HepG2 (cell line): ENCODE results near the gene BRPF1. TPM values are rescaled to one million over a fixed set of nuclear protein-coding genes. Genes with fewer than 3 reads are reported as not detected.

Experiments
- ATAC-seq: fragments of 200-7000 bp; cut with Tn5 transposase; 3 replicates; pipeline ENCODE4 v1.9.1; 2020; ENCODE audit warnings: mild to moderate bottlenecking, moderate library complexity
- BruUV-seq: library from RNA; stranded (reverse); fragments of 400-500 nt; replicated peaks from 2 replicates; lab custom pipeline; 2021; lab: Mats Ljungman, UMichigan
- CTCF ChIA-PET: fragments of 300-600 bp; formaldehyde crosslinking; extraction: SDS; loops from one replicate; lab custom pipeline; 2021; ENCODE audit warnings: low total read pairs, inconsistent platforms, low intra/inter-chr PET ratio; lab: Yijun Ruan, JAX
- POLR2A ChIA-PET: fragments of 350-600 bp; sonication (Branson Sonifier 250); formaldehyde crosslinking; loops from one replicate; lab custom pipeline; 2020; ENCODE audit warnings: antibody characterized with exemption, inconsistent platforms; lab: Yijun Ruan, JAX
- DNase-seq: peaks from one replicate; pipeline ENCODE4 v3.0.0-alpha.2; 2015; ENCODE audit warnings: low spot score
- FAIRE-seq: peaks from 3 replicates; lab custom pipeline; 2011; peaks lifted over from hg19 to GRCh38; lab: Jason Lieb, UNC
- H2AFZ ChIP-seq: one replicate; pipeline ENCODE4 v1.6.1; 2011; ENCODE audit warnings: low read length, inconsistent platforms
- H3K27ac ChIP-seq: fragments of 300-600 bp; 3 replicates; pipeline ENCODE4 v1.8.0; 2011; ENCODE audit warnings: mixed run types, mild to moderate bottlenecking, mixed read lengths, low read length, inconsistent platforms; ENCODE audit not compliant: insufficient read depth; ENCODE audit errors: extremely low read length
- H3K27me3 ChIP-seq, 2 experiments: fragments of 200-600 bp in 1 of 2; 2 replicates in 1 of 2; 3 replicates in 1 of 2; pipeline versions ENCODE4 v1.6.0 to v1.8.0; 2011; ENCODE audit warnings: low read length in 2 of 2, mild to moderate bottlenecking in 2 of 2, moderate library complexity in 2 of 2, inconsistent platforms in 1 of 2; ENCODE audit not compliant: insufficient read depth in 2 of 2, control insufficient read depth in 1 of 2
- H3K36me3 ChIP-seq, 2 experiments: fragments of 200-600 bp in 1 of 2; replicated peaks in 1 of 2; 2 replicates in 1 of 2; 3 replicates in 1 of 2; pipeline versions ENCODE4 v1.5.1 to v1.8.0; 2011; ENCODE audit warnings: low read length in 2 of 2, inconsistent platforms in 1 of 2; ENCODE audit not compliant: insufficient read depth in 2 of 2, control insufficient read depth in 1 of 2
- H3K4me1 ChIP-seq: 2 replicates; pipeline ENCODE4 v1.5.1; 2012; ENCODE audit warnings: low read length, inconsistent platforms; ENCODE audit not compliant: insufficient read depth
- H3K4me2 ChIP-seq: 2 replicates; pipeline ENCODE4 v1.6.0; 2011; ENCODE audit warnings: low read depth, low read length, inconsistent platforms
- H3K4me3 ChIP-seq, 3 experiments: fragments of 200-600 bp in 1 of 3; sonication (generic), shearing (Covaris generic) in 1 of 3; replicated peaks in 1 of 3; 2 replicates each; pipeline ENCODE4 v1.5.1; 2011 to 2016; ENCODE audit warnings: low read length in 3 of 3, inconsistent platforms in 2 of 3, low read depth in 2 of 3, mild to moderate bottlenecking in 2 of 3, control low read depth in 1 of 3, mixed read lengths in 1 of 3; ENCODE audit not compliant: insufficient read depth in 1 of 3
- H3K79me2 ChIP-seq: one replicate; pipeline ENCODE4 v1.6.1; 2011; ENCODE audit warnings: low read length, inconsistent platforms; ENCODE audit not compliant: insufficient read depth
- H3K9ac ChIP-seq: 2 replicates; pipeline ENCODE4 v1.6.0; 2011; ENCODE audit warnings: mild to moderate bottlenecking, low read depth, low read length, inconsistent platforms; ENCODE audit not compliant: insufficient read depth
- H3K9me3 ChIP-seq: 2 replicates; pipeline ENCODE4 v1.5.1; 2012; ENCODE audit warnings: mild to moderate bottlenecking, low read length
- H4K20me1 ChIP-seq: 2 replicates; pipeline ENCODE4 v1.6.0; 2011; ENCODE audit warnings: inconsistent platforms, mild to moderate bottlenecking, low read length, moderate library complexity; ENCODE audit not compliant: insufficient read depth
- HMGA1 ChIP-seq: sonication (generic); formaldehyde crosslinking; conservative IDR thresholded peaks from 2 replicates; pipeline ENCODE4 v1.4.0; 2020; ENCODE audit warnings: missing genetic modification reagents
- KAT7 ChIP-seq: IDR thresholded peaks from 2 replicates; pipeline ENCODE4 v1.6.1; 2018; ENCODE audit warnings: borderline replicate concordance, missing compliant biosample characterization
- POLR2AphosphoS2 ChIP-seq: IDR thresholded peaks from 2 replicates; pipeline ENCODE4 v1.6.1; 2011; ENCODE audit warnings: low read depth, low read length, improper control_type of control experiment
- RCOR2 ChIP-seq: IDR thresholded peaks from 2 replicates; pipeline ENCODE4 v1.6.1; 2016; ENCODE audit warnings: missing biosample characterization, missing genetic modification reagents
- SMC3 ChIP-seq: IDR thresholded peaks from 2 replicates; pipeline ENCODE4 v1.6.1; 2011; ENCODE audit warnings: low read length, improper control_type of control experiment
- TBP ChIP-seq: sonication (generic); formaldehyde crosslinking; IDR thresholded peaks from 2 replicates; pipeline ENCODE4 v1.5.0; 2020; ENCODE audit warnings: missing genetic modification reagents
- ZFP36L1 ChIP-seq: sonication (generic); formaldehyde crosslinking; IDR thresholded peaks from 2 replicates; pipeline ENCODE4 v1.8.0; 2022; ENCODE audit warnings: mild to moderate bottlenecking, missing genetic modification reagents, moderate library complexity
- ZNF20 ChIP-seq: sonication (generic); formaldehyde crosslinking; IDR thresholded peaks from 2 replicates; pipeline ENCODE4 v1.4.0; 2020; ENCODE audit warnings: mild to moderate bottlenecking, moderate library complexity, missing genetic modification reagents
- ZNF558 ChIP-seq: sonication (generic); formaldehyde crosslinking; IDR thresholded peaks from 2 replicates; pipeline ENCODE4 v1.9.0; 2022; ENCODE audit warnings: mild to moderate bottlenecking, missing genetic modification reagents, borderline replicate concordance
- ZNF761 ChIP-seq: sonication (generic); formaldehyde crosslinking; conservative IDR thresholded peaks from 2 replicates; pipeline ENCODE4 v1.4.0; 2020; ENCODE audit warnings: mild to moderate bottlenecking, missing genetic modification reagents
- ZNF83 ChIP-seq: sonication (generic); formaldehyde crosslinking; IDR thresholded peaks from 2 replicates; pipeline ENCODE4 v1.4.0; 2020; ENCODE audit warnings: missing genetic modification reagents, mild to moderate bottlenecking, borderline replicate concordance
- ZSCAN12 ChIP-seq: sonication (generic); formaldehyde crosslinking; IDR thresholded peaks from 2 replicates; pipeline ENCODE4 v1.9.0; 2021; ENCODE audit warnings: mild to moderate bottlenecking, missing genetic modification reagents
- WGBS: methylation state at CpG from one replicate; pipeline ENCODE4 v1.1.6; 2017; ENCODE audit warnings: low lambda C conversion rate; 5-methylcytosine and 5-hydroxymethylcytosine counted together
- in situ Hi-C: cut with HindIII; loops from 2 replicates; pipeline ENCODE4 v1.10.0; 2017; ENCODE audit warnings: low pct_unique_long_range_greater_than_20kb; ENCODE audit not compliant: extremely low pct_ligation_motif_present
- intact Hi-C: fragments of 100-400 bp; cut with micrococcal nuclease; formaldehyde crosslinking; loops from one replicate; pipeline ENCODE4 v1.10.0; 2022; ENCODE audit not compliant: unreplicated experiment
- polyA plus RNA-seq, 8 experiments: library from polyadenylated mRNA; depleted of rRNA in 3 of 8; stranded (reverse) in 7 of 8; unstranded in 1 of 8; fragments of >200 nt; fragmentation: Illumina TruSeq in 4 of 8; extraction: Trizol in 4 of 8; gene quantifications; 2 replicates each; pipeline versions ENCODE4 v1.2.1 to v1.2.3, GENCODE V29; 2011 to 2016; ENCODE audit warnings: low read depth in 4 of 8, missing spikeins in 1 of 8, mixed read lengths in 1 of 8; ENCODE audit not compliant: insufficient read depth in 1 of 8
- total RNA-seq, 5 experiments: library from RNA; depleted of rRNA; stranded (reverse); fragments of >200 nt; fragmentation: Illumina TruSeq; extraction: Trizol; gene quantifications; 2 replicates each; pipeline ENCODE4 v1.2.3, GENCODE V29; 2016; ENCODE audit warnings: low read depth in 1 of 5
- TF ChIP-seq, protein P1 (sequence below): sonication (generic); formaldehyde crosslinking; IDR thresholded peaks from 2 replicates; pipeline ENCODE4 v1.4.0; 2020; ENCODE audit warnings: missing genetic modification reagents, borderline replicate concordance
- TF ChIP-seq, protein P2 (sequence below): sonication (generic); formaldehyde crosslinking; IDR thresholded peaks from 2 replicates; pipeline ENCODE4 v1.5.1; 2020; ENCODE audit warnings: mild to moderate bottlenecking, missing genetic modification reagents, borderline replicate concordance

The BRPF1 gene
- total and polyA plus RNA-seq, 2 of the 13 experiments (the other 11 are each of a cell fraction or from before 2014, with no cell fraction given) = 7.3 to 10.0 TPM

- Histone ChIP-seq H3K4me3 (no peak overlapping the region), H3K9ac (no peak overlapping the region), H3K4me1 (peaks cover 16% of the 10 kb centered on the region), H3K27me3 (no peaks in the 10 kb centered on the region), H4K20me1 (no peaks in the 10 kb centered on the region), H3K4me2 (no peak overlapping the region), H2AFZ (no peak overlapping the region), H3K79me2 (no peaks in the 10 kb centered on the region), H3K9me3 (no peaks in the 10 kb centered on the region), H3K27ac (no peak overlapping the region), H3K36me3 (peaks cover 14 to 29% of the 10 kb centered on the region in 2 experiments)
- CTCF ChIA-PET = no interaction called here
- BruUV-seq = no TSS peak
- DNase-seq (no peak), FAIRE-seq (no peak), ATAC-seq (no peak)
- POLR2A ChIA-PET = no interaction called here
- WGBS = 98% methylated on average over 6 of the region's 8 CpGs
- in situ Hi-C loops = no loop called here
- TF ChIP-seq ZNF558 (CRISPR knock-in tag) (no peak), ZNF761 (CRISPR knock-in tag) (no peak), RCOR2 (CRISPR knock-in tag) (no peak), ZSCAN12 (no peak), ZNF83 (CRISPR knock-in tag) (no peak), ZNF20 (no peak), POLR2AphosphoS2 (no peak), HMGA1 (CRISPR knock-in tag) (no peak), ZFP36L1 (no peak), KAT7 (CRISPR knock-in tag) (no peak), TBP (CRISPR knock-in tag) (no peak), SMC3 (no peak)
- TF ChIP-seq, protein P1, sequence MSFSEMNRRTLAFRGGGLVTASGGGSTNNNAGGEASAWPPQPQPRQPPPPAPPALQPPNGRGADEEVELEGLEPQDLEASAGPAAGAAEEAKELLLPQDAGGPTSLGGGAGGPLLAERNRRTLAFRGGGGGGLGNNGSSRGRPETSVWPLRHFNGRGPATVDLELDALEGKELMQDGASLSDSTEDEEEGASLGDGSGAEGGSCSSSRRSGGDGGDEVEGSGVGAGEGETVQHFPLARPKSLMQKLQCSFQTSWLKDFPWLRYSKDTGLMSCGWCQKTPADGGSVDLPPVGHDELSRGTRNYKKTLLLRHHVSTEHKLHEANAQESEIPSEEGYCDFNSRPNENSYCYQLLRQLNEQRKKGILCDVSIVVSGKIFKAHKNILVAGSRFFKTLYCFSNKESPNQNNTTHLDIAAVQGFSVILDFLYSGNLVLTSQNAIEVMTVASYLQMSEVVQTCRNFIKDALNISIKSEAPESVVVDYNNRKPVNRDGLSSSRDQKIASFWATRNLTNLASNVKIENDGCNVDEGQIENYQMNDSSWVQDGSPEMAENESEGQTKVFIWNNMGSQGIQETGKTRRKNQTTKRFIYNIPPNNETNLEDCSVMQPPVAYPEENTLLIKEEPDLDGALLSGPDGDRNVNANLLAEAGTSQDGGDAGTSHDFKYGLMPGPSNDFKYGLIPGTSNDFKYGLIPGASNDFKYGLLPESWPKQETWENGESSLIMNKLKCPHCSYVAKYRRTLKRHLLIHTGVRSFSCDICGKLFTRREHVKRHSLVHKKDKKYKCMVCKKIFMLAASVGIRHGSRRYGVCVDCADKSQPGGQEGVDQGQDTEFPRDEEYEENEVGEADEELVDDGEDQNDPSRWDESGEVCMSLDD (CRISPR knock-in tag) = no peak
- TF ChIP-seq, protein P2, sequence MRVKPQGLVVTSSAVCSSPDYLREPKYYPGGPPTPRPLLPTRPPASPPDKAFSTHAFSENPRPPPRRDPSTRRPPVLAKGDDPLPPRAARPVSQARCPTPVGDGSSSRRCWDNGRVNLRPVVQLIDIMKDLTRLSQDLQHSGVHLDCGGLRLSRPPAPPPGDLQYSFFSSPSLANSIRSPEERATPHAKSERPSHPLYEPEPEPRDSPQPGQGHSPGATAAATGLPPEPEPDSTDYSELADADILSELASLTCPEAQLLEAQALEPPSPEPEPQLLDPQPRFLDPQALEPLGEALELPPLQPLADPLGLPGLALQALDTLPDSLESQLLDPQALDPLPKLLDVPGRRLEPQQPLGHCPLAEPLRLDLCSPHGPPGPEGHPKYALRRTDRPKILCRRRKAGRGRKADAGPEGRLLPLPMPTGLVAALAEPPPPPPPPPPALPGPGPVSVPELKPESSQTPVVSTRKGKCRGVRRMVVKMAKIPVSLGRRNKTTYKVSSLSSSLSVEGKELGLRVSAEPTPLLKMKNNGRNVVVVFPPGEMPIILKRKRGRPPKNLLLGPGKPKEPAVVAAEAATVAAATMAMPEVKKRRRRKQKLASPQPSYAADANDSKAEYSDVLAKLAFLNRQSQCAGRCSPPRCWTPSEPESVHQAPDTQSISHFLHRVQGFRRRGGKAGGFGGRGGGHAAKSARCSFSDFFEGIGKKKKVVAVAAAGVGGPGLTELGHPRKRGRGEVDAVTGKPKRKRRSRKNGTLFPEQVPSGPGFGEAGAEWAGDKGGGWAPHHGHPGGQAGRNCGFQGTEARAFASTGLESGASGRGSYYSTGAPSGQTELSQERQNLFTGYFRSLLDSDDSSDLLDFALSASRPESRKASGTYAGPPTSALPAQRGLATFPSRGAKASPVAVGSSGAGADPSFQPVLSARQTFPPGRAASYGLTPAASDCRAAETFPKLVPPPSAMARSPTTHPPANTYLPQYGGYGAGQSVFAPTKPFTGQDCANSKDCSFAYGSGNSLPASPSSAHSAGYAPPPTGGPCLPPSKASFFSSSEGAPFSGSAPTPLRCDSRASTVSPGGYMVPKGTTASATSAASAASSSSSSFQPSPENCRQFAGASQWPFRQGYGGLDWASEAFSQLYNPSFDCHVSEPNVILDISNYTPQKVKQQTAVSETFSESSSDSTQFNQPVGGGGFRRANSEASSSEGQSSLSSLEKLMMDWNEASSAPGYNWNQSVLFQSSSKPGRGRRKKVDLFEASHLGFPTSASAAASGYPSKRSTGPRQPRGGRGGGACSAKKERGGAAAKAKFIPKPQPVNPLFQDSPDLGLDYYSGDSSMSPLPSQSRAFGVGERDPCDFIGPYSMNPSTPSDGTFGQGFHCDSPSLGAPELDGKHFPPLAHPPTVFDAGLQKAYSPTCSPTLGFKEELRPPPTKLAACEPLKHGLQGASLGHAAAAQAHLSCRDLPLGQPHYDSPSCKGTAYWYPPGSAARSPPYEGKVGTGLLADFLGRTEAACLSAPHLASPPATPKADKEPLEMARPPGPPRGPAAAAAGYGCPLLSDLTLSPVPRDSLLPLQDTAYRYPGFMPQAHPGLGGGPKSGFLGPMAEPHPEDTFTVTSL (CRISPR knock-in tag) = no peak
- intact Hi-C loops = no loop called here
Observed at GRCh38 chr3:9779721-9780457, 48.4 kb downstream of the BRPF1 start.
